GM19468 (cell line): Measurements from ENCODE around the gene TEX261.

Experiments
- ATAC-seq: cut with Tn5 transposase; IDR thresholded peaks from one replicate; pipeline ENCODE4 v1.9.1; 2021; ENCODE audit warnings: mild to moderate bottlenecking, moderate library complexity, moderate number of reproducible peaks; ENCODE audit not compliant: unreplicated experiment; ENCODE audit errors: extremely low read depth

The TEX261 gene

DNA sequence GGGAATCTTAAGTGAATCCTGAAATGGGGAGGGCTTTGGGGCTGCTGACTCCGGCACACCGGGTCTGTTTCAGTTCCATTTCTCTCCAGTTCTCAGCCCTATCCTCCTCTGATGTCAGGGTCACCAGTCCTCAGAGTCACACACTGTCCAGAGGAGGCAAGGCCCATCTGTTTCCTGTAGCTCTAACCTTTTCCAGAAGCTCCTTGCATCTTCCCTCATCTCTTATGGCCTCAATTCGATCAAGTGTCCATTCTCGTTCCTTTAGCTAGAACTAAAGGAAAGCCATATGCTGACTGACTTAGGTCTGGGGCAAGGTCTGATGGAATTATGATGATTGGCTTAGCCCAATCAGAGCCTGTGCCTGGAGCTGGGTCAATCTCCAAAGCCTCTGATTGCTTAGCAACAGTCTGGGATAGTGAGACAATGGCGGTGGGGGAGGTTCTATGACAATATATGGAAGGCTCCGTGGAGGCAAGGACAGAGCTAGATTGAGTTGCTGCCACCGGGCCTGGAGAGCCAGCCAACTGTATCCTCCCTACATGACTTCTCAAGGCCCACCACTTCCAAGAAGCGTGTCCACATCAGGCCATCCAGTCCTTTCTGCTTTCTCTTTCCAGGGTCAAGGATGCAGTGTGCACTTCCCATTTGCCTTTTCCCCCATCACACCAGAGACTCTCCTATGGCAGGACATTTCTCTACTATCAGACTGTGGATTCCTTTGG is 11.0 kb downstream of the TEX261 start:
- no peak for ATAC-seq

DNA sequence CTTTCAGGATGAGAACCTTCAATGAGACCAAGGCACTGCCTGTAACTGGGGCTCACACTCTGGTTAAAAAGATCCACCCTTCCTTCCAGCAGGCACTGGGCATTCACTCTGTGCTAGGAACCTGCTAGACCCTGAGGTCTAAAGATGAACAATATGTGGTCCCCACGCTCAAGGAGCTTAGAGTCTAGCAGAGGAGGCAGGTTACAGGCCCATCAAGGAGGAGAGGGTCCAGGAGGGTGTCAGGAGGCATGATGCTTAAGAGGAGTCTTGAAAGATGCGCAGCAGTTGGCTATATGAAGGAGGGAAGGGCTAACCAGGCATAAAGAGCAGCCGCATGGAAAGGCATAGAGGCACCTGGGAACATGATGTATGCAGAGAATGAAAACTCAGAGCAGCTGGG is 11.7 kb downstream of the TEX261 start:
- no peak for ATAC-seq

DNA sequence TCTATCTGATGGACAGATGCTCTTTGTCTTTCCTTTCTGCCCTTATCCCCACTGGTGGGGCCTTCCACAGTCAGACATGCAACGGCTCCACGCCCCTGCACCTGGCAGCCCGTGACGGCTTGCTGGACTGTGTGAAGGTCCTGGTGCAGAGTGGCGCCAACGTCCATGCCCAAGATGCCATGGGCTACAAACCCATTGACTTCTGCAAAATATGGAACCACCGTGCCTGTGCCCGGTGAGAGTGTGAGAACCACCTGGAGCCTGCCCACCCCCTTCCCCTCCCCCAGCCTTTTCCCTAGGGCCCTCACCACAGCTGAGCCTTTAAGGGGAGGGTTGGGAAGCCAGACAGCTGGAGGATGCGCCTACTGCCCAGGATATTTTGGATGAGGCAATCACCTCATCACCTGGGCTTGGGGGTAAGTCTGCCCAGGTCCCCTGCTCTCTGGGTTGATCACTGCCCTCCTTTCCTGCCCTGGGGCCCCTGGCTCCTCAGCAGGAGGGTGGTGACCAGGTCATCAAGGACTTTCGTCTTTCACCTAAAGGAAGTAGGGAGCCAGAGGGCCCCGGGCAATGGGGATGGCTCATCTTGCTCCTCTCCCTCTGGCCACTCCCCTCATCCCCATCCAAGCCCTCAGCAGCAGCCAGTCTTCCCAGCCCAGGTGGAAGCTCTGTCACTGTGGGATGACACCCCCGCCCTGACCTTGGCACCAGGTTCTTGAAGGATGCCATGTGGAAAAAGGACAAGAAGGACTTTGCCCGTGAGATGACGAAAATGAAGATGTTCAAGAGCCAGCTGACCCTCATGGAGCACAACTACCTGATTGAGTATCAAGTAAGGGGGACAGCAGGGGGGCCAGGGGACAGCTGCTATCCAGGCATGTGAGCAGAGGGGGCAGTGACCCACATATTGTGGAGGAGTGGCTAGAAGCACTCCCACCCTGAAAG is 12.5 kb downstream of the TEX261 start:
- ATAC-seq = no peak

- no peak for ATAC-seq
These were observed 13.3 kb downstream of the TEX261 start for GRCh38 chr2:70981421-70981820.

- ATAC-seq = no peak
These were observed 15.0 kb downstream of the TEX261 start for GRCh38 chr2:70979626-70980025.

- no peak for ATAC-seq
These were observed 15.5 kb downstream of the TEX261 start for GRCh38 chr2:70979180-70979488.

DNA sequence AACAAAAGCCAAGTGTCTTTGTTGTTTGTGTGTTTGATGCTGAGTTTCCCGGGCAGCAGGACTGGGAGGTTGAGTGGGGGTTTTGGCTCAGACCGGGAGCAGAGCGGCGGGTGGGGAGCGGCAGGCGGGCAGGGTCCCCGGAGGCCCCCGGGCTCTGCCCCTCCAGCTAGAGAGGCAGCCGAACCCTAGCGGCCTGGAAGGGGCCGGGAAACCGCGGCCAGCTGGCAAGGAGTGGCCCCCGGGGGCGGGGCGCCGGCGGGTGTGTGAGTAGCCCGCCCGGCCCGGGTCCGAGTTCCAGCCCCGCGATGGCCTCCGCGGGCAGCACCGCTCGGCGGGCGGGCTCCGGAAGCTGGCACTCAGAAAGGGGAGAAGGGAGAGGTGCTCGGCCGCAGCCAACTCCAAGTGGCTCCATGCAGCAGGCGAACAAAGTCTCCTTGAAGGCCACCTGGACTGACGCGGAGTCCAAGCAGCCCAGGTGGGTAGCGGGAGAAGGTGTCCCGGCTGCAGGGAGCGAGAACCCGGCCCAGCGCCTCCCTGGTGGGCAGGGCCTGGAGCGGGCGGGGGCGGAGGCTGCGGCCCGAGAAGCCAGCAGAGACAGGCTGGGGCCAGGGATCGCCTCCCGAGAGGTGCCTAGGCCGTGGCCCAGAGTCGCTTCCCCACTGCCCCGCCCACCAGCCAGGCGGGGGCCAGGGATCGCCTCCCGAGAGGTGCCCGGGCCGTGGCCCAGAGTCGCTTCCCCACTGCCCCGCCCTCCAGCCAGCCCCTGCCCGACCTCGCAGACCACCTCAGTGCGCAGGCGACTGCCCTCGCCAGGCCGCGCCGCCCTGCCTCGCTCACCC is 16.1 kb downstream of the TEX261 start, which contains the start of gene ANKRD53:
Gene ANKRD53 (plus strand): TSS at position 290 of the 839 bp plus-strand sequence. CDS start 16 bp downstream, at position 306.
- ATAC-seq = no peak

DNA sequence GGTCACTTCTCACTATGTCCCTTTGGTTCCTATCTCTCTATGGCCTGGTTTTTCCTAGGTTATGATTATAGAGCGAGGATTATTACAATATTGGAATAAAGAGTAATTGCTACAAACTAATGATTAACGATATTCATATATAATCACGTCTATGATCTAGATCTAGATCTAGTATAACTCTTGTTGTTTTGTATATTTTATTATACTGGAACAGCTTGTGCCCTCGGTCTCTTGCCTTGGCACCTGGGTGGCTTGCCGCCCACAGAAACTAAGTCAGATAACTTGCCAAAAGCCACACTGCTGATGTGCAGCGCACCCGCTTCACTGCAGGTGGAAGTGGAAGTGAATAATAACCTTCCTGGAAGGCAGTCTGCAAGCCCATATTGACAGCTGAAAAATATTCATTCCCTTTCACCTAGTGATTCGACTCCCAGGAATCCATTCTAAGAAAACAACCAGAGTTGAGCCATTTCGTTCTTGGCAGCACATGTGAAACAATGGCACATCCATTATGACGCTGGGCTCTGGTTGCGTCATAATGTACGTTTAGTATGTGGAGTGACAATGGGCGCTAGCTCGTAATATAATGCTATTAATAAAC is 17.0 kb downstream of the TEX261 start:
- no peak for ATAC-seq

DNA sequence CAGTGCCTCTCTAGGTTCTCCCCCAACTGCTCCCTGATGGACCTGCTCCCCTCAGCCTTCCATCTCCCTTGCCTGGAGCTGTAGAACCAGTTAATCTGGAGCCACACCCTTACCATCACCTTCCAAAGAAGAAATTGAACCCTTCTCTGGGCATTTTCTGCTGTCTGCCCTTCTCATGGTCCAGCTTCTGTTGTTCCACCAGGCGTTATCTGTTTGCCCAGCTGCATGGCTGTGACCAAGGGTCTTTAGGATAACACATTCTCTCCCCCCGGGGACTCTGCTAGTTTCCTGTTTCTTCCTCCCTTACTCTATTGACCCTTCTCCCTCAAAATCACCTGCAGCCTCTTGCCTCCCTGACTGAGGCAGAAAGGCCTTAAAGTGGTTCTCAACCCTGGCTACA is 19.4 kb downstream of the TEX261 start:
- no peak for ATAC-seq

DNA sequence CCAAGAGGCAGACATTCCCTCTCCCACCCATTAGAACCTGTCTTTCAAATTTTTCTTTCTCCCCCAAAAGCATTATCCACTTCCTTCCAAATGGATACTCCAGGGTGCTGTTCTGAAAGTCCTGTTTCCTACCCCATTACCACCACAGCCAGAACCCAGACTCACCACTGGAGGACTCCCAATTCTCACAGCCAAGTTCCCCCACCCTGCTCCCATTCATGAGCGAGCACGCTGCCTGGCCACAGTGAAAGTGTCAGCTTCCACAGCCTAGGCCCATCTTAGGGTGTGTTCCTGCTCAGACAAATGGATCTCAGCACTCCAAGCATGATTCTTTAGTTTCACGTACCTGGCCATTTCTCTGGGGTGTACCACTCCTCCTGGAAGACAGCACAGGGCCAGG is 20.1 kb downstream of the TEX261 start:
- ATAC-seq = no peak

- no peak for ATAC-seq
These were observed 27.5 kb downstream of the TEX261 start for GRCh38 chr2:70967189-70967588.

- no peak for ATAC-seq
These were observed 28.0 kb downstream of the TEX261 start for GRCh38 chr2:70966681-70967080.

DNA sequence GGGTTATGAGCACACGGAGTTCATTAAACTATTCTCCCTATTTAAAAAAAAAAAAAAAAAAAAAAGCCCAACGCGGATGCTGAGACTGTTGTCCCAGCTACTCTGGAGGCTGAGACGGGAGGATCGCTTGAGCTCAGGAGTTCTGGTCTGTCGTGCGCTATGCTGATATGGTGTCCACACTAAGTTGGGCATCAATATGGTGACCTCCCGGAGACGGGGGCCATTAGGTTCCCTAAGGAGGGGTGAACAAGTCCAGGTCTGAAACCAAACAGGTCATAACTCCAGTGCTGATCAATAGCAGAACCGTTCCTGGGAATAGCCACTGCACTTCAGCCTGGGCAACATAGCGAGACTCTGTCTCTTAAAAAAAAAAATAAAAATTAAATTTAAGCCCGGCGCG is 29.2 kb downstream of the TEX261 start:
- ATAC-seq = no peak

- no peak for ATAC-seq
These were observed 29.9 kb downstream of the TEX261 start for GRCh38 chr2:70964596-70965386.

DNA sequence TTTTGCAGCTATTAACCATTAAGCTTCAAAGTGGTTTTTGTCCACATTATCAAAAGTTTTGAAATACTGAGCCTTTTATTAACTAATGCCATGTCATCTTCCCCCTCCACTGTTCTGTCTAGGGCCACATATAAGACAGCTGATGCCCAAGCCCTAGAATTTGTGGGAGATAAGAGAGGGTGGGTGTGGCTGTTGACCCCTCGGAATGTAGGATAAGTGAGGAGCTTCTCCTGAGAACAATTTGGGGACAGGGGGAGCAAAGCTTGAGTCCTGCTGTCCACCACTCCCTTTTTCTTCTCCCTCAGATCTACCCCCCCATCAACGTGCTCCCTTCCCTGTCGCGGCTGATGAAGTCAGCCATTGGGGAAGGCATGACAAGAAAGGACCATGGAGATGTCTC is 30.5 kb downstream of the TEX261 start:
- no peak for ATAC-seq

GRCh38 chr2:70962885-70963878 is 31.5 kb downstream of the TEX261 start:
- no peak for ATAC-seq

GRCh38 chr2:70962211-70962884 is 32.3 kb downstream of the TEX261 start:
- ATAC-seq = no peak

DNA sequence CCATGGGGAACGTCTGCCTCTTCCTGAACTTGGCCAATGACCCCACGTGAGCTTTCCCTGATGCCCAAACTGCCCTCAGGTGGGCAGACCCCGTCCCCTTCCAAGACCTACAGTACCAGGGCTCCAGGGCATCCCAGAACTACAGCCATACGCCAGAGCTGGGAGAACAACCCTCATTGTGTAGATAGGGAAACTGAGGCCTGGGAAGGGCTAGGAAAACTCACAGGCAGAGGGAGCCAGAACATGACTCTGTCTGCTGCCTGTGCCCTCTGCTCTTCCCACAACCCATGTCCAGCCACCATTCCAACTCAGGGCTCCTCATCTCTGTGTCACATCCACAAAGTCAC is 33.1 kb downstream of the TEX261 start:
- ATAC-seq = no peak
